ENCODE measurements around the gene TXNRD3.
"Not testable (repeated sequence)": the region's sequence is repeated elsewhere in the genome, so short reads cannot be mapped to it uniquely, and the experiment has no call there.

TXNRD3 gene

GRCh38 chr3:126606001-126606400 lies 48.9 kb downstream of the TXNRD3 start:
- Histone ChIP-seq H3K9ac (ENCODE audit: low read depth in 1 of 2, low read length in 2 of 2) (no peak overlapping the region), H3K9me3 (ENCODE audit: control insufficient read depth in 1 of 2, low read length in 2 of 2) (no peaks in the 10 kb centered on the region), H3K27me3 (ENCODE audit: control insufficient read depth in 1 of 2, insufficient read depth in 2 of 2, low read length in 2 of 2) (no peaks in the 10 kb centered on the region), H3K27ac (ENCODE audit: low read depth, low read length) (no peak overlapping the region), H3K4me1 (ENCODE audit: control insufficient read depth in 1 of 2, insufficient read depth in 2 of 2, low read length in 2 of 2) (no peaks in the 10 kb centered on the region), H3K36me3 (ENCODE audit: control insufficient read depth in 1 of 2, insufficient read depth in 2 of 2, low read length in 2 of 2) (peaks cover 0 to 6% of the 10 kb centered on the region in 2 donors), H3K4me3 (ENCODE audit: low read depth in 1 of 2, low read length in 2 of 2) (no peak overlapping the region)

- Histone ChIP-seq H3K27ac (ENCODE audit: low read depth, low read length) (no peak overlapping the region), H3K4me1 (ENCODE audit: control insufficient read depth in 1 of 2, insufficient read depth in 2 of 2, low read length in 2 of 2) (no peaks in the 10 kb centered on the region), H3K36me3 (ENCODE audit: control insufficient read depth in 1 of 2, insufficient read depth in 2 of 2, low read length in 2 of 2) (peaks cover 0 to 6% of the 10 kb centered on the region in 2 donors), H3K9ac (ENCODE audit: low read depth in 1 of 2, low read length in 2 of 2) (no peak overlapping the region), H3K27me3 (ENCODE audit: control insufficient read depth in 1 of 2, insufficient read depth in 2 of 2, low read length in 2 of 2) (no peaks in the 10 kb centered on the region), H3K4me3 (ENCODE audit: low read depth in 1 of 2, low read length in 2 of 2) (no peak overlapping the region), H3K9me3 (ENCODE audit: control insufficient read depth in 1 of 2, low read length in 2 of 2) (no peaks in the 10 kb centered on the region)
These were observed 50.2 kb downstream of the TXNRD3 start for GRCh38 chr3:126604691-126605090.

GRCh38 chr3:126599101-126599500 lies 55.8 kb downstream of the TXNRD3 start:
- H3K36me3 ChIP-seq (ENCODE audit: control insufficient read depth in 1 of 2, insufficient read depth in 2 of 2, low read length in 2 of 2) = no peaks in the 10 kb centered on the region
- H3K9me3 ChIP-seq (ENCODE audit: control insufficient read depth in 1 of 2, low read length in 2 of 2) = no peaks in the 10 kb centered on the region
- H3K4me1 ChIP-seq (ENCODE audit: control insufficient read depth in 1 of 2, insufficient read depth in 2 of 2, low read length in 2 of 2) = no peaks in the 10 kb centered on the region
- no peak overlapping the region for H3K27ac ChIP-seq (ENCODE audit: low read depth, low read length)
- H3K9ac ChIP-seq (ENCODE audit: low read depth in 1 of 2, low read length in 2 of 2) = no peak overlapping the region
- no peaks in the 10 kb centered on the region for H3K27me3 ChIP-seq (ENCODE audit: control insufficient read depth in 1 of 2, insufficient read depth in 2 of 2, low read length in 2 of 2)
- no peak overlapping the region for H3K4me3 ChIP-seq (ENCODE audit: low read depth in 1 of 2, low read length in 2 of 2)

GRCh38 chr3:126595479-126595878 lies 59.4 kb downstream of the TXNRD3 start:
- H3K4me3 ChIP-seq (ENCODE audit: low read depth in 1 of 2, low read length in 2 of 2); H3K9me3 ChIP-seq (ENCODE audit: control insufficient read depth in 1 of 2, low read length in 2 of 2); H3K27me3 ChIP-seq (ENCODE audit: control insufficient read depth in 1 of 2, insufficient read depth in 2 of 2, low read length in 2 of 2); H3K4me1 ChIP-seq (ENCODE audit: control insufficient read depth in 1 of 2, insufficient read depth in 2 of 2, low read length in 2 of 2); H3K27ac ChIP-seq (ENCODE audit: low read depth, low read length); H3K36me3 ChIP-seq (ENCODE audit: control insufficient read depth in 1 of 2, insufficient read depth in 2 of 2, low read length in 2 of 2); H3K9ac ChIP-seq (ENCODE audit: low read depth in 1 of 2, low read length in 2 of 2): not testable (repeated sequence)

- H3K4me3 ChIP-seq (ENCODE audit: low read depth in 1 of 2, low read length in 2 of 2); H3K27me3 ChIP-seq (ENCODE audit: control insufficient read depth in 1 of 2, insufficient read depth in 2 of 2, low read length in 2 of 2): not testable (repeated sequence)
These were observed 63.4 kb downstream of the TXNRD3 start for GRCh38 chr3:126591515-126591914.

GRCh38 chr3:126582311-126582710 lies 72.6 kb downstream of the TXNRD3 start:
- Histone ChIP-seq H3K27me3 (ENCODE audit: control insufficient read depth in 1 of 2, insufficient read depth in 2 of 2, low read length in 2 of 2) (no peaks in the 10 kb centered on the region), H3K4me3 (ENCODE audit: low read depth in 1 of 2, low read length in 2 of 2) (no peak overlapping the region), H3K36me3 (ENCODE audit: control insufficient read depth in 1 of 2, insufficient read depth in 2 of 2, low read length in 2 of 2) (no peaks in the 10 kb centered on the region), H3K27ac (ENCODE audit: low read depth, low read length) (no peak overlapping the region), H3K4me1 (ENCODE audit: control insufficient read depth in 1 of 2, insufficient read depth in 2 of 2, low read length in 2 of 2) (no peaks in the 10 kb centered on the region), H3K9me3 (ENCODE audit: control insufficient read depth in 1 of 2, low read length in 2 of 2) (no peaks in the 10 kb centered on the region), H3K9ac (ENCODE audit: low read depth in 1 of 2, low read length in 2 of 2) (no peak overlapping the region)

More at GRCh38 chr3:126591515-126591914, 63.4 kb downstream of the TXNRD3 start:
- not testable (repeated sequence) for H3K9ac ChIP-seq (ENCODE audit: low read depth in 1 of 2, low read length in 2 of 2); H3K36me3 ChIP-seq (ENCODE audit: control insufficient read depth in 1 of 2, insufficient read depth in 2 of 2, low read length in 2 of 2); H3K9me3 ChIP-seq (ENCODE audit: control insufficient read depth in 1 of 2, low read length in 2 of 2); H3K4me1 ChIP-seq (ENCODE audit: control insufficient read depth in 1 of 2, insufficient read depth in 2 of 2, low read length in 2 of 2); H3K27ac ChIP-seq (ENCODE audit: low read depth, low read length)

- no peak overlapping the region for H3K9ac ChIP-seq (ENCODE audit: low read depth in 1 of 2, low read length in 2 of 2)
- no peaks in the 10 kb centered on the region for H3K36me3 ChIP-seq (ENCODE audit: control insufficient read depth in 1 of 2, insufficient read depth in 2 of 2, low read length in 2 of 2)
- H3K4me3 ChIP-seq (ENCODE audit: low read depth in 1 of 2, low read length in 2 of 2) = no peak overlapping the region
- no peak overlapping the region for H3K27ac ChIP-seq (ENCODE audit: low read depth, low read length)
- no peaks in the 10 kb centered on the region for H3K27me3 ChIP-seq (ENCODE audit: control insufficient read depth in 1 of 2, insufficient read depth in 2 of 2, low read length in 2 of 2)
- H3K4me1 ChIP-seq (ENCODE audit: control insufficient read depth in 1 of 2, insufficient read depth in 2 of 2, low read length in 2 of 2) = no peaks in the 10 kb centered on the region
- H3K9me3 ChIP-seq (ENCODE audit: control insufficient read depth in 1 of 2, low read length in 2 of 2) = no peaks in the 10 kb centered on the region
These were observed 73.4 kb downstream of the TXNRD3 start for GRCh38 chr3:126581569-126581968.

GRCh38 chr3:126580746-126581145 lies 74.2 kb downstream of the TXNRD3 start:
- H3K9me3 ChIP-seq (ENCODE audit: control insufficient read depth in 1 of 2, low read length in 2 of 2) = no peaks in the 10 kb centered on the region

GRCh38 chr3:126578702-126579101 lies 76.2 kb downstream of the TXNRD3 start:
- Histone ChIP-seq H3K27ac (ENCODE audit: low read depth, low read length) (no peak overlapping the region), H3K36me3 (ENCODE audit: control insufficient read depth in 1 of 2, insufficient read depth in 2 of 2, low read length in 2 of 2) (no peaks in the 10 kb centered on the region), H3K4me3 (ENCODE audit: low read depth in 1 of 2, low read length in 2 of 2) (no peak overlapping the region), H3K9ac (ENCODE audit: low read depth in 1 of 2, low read length in 2 of 2) (no peak overlapping the region), H3K9me3 (ENCODE audit: control insufficient read depth in 1 of 2, low read length in 2 of 2) (no peaks in the 10 kb centered on the region), H3K27me3 (ENCODE audit: control insufficient read depth in 1 of 2, insufficient read depth in 2 of 2, low read length in 2 of 2) (no peaks in the 10 kb centered on the region), H3K4me1 (ENCODE audit: control insufficient read depth in 1 of 2, insufficient read depth in 2 of 2, low read length in 2 of 2) (no peaks in the 10 kb centered on the region)

More at GRCh38 chr3:126580746-126581145, 74.2 kb downstream of the TXNRD3 start:
- H3K27ac ChIP-seq (ENCODE audit: low read depth, low read length) = no peak overlapping the region
- no peak overlapping the region for H3K9ac ChIP-seq (ENCODE audit: low read depth in 1 of 2, low read length in 2 of 2)
- H3K27me3 ChIP-seq (ENCODE audit: control insufficient read depth in 1 of 2, insufficient read depth in 2 of 2, low read length in 2 of 2) = no peaks in the 10 kb centered on the region
- no peaks in the 10 kb centered on the region for H3K36me3 ChIP-seq (ENCODE audit: control insufficient read depth in 1 of 2, insufficient read depth in 2 of 2, low read length in 2 of 2)
- H3K4me3 ChIP-seq (ENCODE audit: low read depth in 1 of 2, low read length in 2 of 2) = no peak overlapping the region
- no peaks in the 10 kb centered on the region for H3K4me1 ChIP-seq (ENCODE audit: control insufficient read depth in 1 of 2, insufficient read depth in 2 of 2, low read length in 2 of 2)

GRCh38 chr3:126577261-126577660 lies 77.7 kb downstream of the TXNRD3 start:
- H3K27me3 ChIP-seq (ENCODE audit: control insufficient read depth in 1 of 2, insufficient read depth in 2 of 2, low read length in 2 of 2) = no peaks in the 10 kb centered on the region
- no peak overlapping the region for H3K4me3 ChIP-seq (ENCODE audit: low read depth in 1 of 2, low read length in 2 of 2)
- H3K4me1 ChIP-seq (ENCODE audit: control insufficient read depth in 1 of 2, insufficient read depth in 2 of 2, low read length in 2 of 2) = no peaks in the 10 kb centered on the region
- H3K9me3 ChIP-seq (ENCODE audit: control insufficient read depth in 1 of 2, low read length in 2 of 2) = no peaks in the 10 kb centered on the region
- H3K9ac ChIP-seq (ENCODE audit: low read depth in 1 of 2, low read length in 2 of 2) = no peak overlapping the region
- no peaks in the 10 kb centered on the region for H3K36me3 ChIP-seq (ENCODE audit: control insufficient read depth in 1 of 2, insufficient read depth in 2 of 2, low read length in 2 of 2)
- H3K27ac ChIP-seq (ENCODE audit: low read depth, low read length) = no peak overlapping the region

- Histone ChIP-seq H3K4me3 (ENCODE audit: low read depth in 1 of 2, low read length in 2 of 2) (no peak overlapping the region), H3K4me1 (ENCODE audit: control insufficient read depth in 1 of 2, insufficient read depth in 2 of 2, low read length in 2 of 2) (no peaks in the 10 kb centered on the region), H3K9ac (ENCODE audit: low read depth in 1 of 2, low read length in 2 of 2) (no peak overlapping the region), H3K36me3 (ENCODE audit: control insufficient read depth in 1 of 2, insufficient read depth in 2 of 2, low read length in 2 of 2) (no peaks in the 10 kb centered on the region), H3K9me3 (ENCODE audit: control insufficient read depth in 1 of 2, low read length in 2 of 2) (no peaks in the 10 kb centered on the region), H3K27me3 (ENCODE audit: control insufficient read depth in 1 of 2, insufficient read depth in 2 of 2, low read length in 2 of 2) (no peaks in the 10 kb centered on the region), H3K27ac (ENCODE audit: low read depth, low read length) (no peak overlapping the region)
These were observed 81.3 kb downstream of the TXNRD3 start for GRCh38 chr3:126573492-126574117.

Data from duodenal mucosa (tissue), 2 donors.